ENCODE results near the gene ZBTB7A. TPM values are rescaled to one million over a fixed set of nuclear protein-coding genes. Genes with fewer than 3 reads are reported as not detected.

The ZBTB7A gene
- total RNA-seq, 1 experiment from 2014 or later = 49.5 TPM

- Histone ChIP-seq H3K4me1 (ENCODE audit: control insufficient read depth in 1 of 2, insufficient read depth in 2 of 2, low read length in 2 of 2) (peaks cover 7 to 14% of the 10 kb centered on the region in 2 experiments; a peak in 3 of 4 replicates), H2AFZ (ENCODE audit: low read depth, low read length, poor library complexity, severe bottlenecking) (no peak overlapping the region), H3K9ac (ENCODE audit: low read length) (no peak overlapping the region), H4K20me1 (ENCODE audit: insufficient read depth) (0 out of 2 replicates have a peak, but pooled peaks cover 4% of the 10 kb centered on the region), H3K79me2 (ENCODE audit: insufficient read depth, low read length) (peaks cover 62% of the 10 kb centered on the region), H3K4me2 (ENCODE audit: low read length) (no peak overlapping the region), H3K36me3 (ENCODE audit: control insufficient read depth in 1 of 2, insufficient read depth in 2 of 2, low read length in 2 of 2) (peaks cover 3% of the 10 kb centered on the region in 2 experiments; a peak in 3 of 4 replicates), H3K9me3 (ENCODE audit: control insufficient read depth in 1 of 2, insufficient read depth in 1 of 2, low read depth in 1 of 2, low read length in 2 of 2) (no peaks in the 10 kb centered on the region), H3K27me3 (ENCODE audit: insufficient read depth, low read length) (no peaks in the 10 kb centered on the region), H3K9me2 (ENCODE audit: insufficient read depth) (no peaks in the 10 kb centered on the region), H3K4me3 (replicated peaks in 1 of 2; ENCODE audit: low read depth in 1 of 2, low read length in 2 of 2) (no peak overlapping the region), H3K27ac (ENCODE audit: low read depth, low read length) (no peak overlapping the region)
- TF ChIP-seq ZBTB33 (IDR thresholded peaks at IDR 0.05; ENCODE audit: extremely low read depth, insufficient replicate concordance, low read length) (no peak), EGR1 (IDR thresholded peaks at IDR 0.05; ENCODE audit: low read depth) (no peak), YY1 (IDR thresholded peaks at IDR 0.05; ENCODE audit: extremely low read depth, insufficient replicate concordance, low read depth, low read length) (no peak), ZFX (IDR thresholded peaks at IDR 0.05) (no peak), ZNF274 (IDR thresholded peaks at IDR 0.05; ENCODE audit: low read depth, low read length) (no peak), CBX3 (IDR thresholded peaks at IDR 0.05; ENCODE audit: low read depth) (no peak), REST (IDR thresholded peaks at IDR 0.05; ENCODE audit: low read depth) (no peak), RAD21 (IDR thresholded peaks at IDR 0.05; ENCODE audit: low read depth) (no peak), POLR2AphosphoS5 (IDR thresholded peaks at IDR 0.05; ENCODE audit: low read depth, low read length) (no peak), CEBPB (IDR thresholded peaks at IDR 0.05; ENCODE audit: low read depth) (no peak), ELF1 (IDR thresholded peaks at IDR 0.05; ENCODE audit: borderline replicate concordance, low read depth) (no peak), EZH2phosphoT487 (IDR thresholded peaks at IDR 0.05; ENCODE audit: borderline replicate concordance) (no peak), POLR2A (IDR thresholded peaks at IDR 0.05; ENCODE audit: borderline replicate concordance, extremely low read depth, insufficient read depth, insufficient read length) (no peak), EZH2 (IDR thresholded peaks at IDR 0.05) (no peak), SRF (IDR thresholded peaks at IDR 0.05; ENCODE audit: low read depth) (no peak), SIN3A (IDR thresholded peaks at IDR 0.05; ENCODE audit: low read depth) (no peak)
- TF ChIP-seq, protein P1, sequence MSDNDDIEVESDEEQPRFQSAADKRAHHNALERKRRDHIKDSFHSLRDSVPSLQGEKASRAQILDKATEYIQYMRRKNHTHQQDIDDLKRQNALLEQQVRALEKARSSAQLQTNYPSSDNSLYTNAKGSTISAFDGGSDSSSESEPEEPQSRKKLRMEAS (IDR thresholded peaks at IDR 0.05) = no peak
- TF ChIP-seq, protein P2, sequence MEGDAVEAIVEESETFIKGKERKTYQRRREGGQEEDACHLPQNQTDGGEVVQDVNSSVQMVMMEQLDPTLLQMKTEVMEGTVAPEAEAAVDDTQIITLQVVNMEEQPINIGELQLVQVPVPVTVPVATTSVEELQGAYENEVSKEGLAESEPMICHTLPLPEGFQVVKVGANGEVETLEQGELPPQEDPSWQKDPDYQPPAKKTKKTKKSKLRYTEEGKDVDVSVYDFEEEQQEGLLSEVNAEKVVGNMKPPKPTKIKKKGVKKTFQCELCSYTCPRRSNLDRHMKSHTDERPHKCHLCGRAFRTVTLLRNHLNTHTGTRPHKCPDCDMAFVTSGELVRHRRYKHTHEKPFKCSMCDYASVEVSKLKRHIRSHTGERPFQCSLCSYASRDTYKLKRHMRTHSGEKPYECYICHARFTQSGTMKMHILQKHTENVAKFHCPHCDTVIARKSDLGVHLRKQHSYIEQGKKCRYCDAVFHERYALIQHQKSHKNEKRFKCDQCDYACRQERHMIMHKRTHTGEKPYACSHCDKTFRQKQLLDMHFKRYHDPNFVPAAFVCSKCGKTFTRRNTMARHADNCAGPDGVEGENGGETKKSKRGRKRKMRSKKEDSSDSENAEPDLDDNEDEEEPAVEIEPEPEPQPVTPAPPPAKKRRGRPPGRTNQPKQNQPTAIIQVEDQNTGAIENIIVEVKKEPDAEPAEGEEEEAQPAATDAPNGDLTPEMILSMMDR (IDR thresholded peaks at IDR 0.05 in 2 of 3, conservative IDR thresholded peaks at IDR 0.05 in 1 of 3; ENCODE audit: borderline replicate concordance in 1 of 3, insufficient read depth in 1 of 3, low read depth in 2 of 3, low read length in 2 of 3) = no peak
- TF ChIP-seq, protein P3, sequence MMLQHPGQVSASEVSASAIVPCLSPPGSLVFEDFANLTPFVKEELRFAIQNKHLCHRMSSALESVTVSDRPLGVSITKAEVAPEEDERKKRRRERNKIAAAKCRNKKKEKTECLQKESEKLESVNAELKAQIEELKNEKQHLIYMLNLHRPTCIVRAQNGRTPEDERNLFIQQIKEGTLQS (IDR thresholded peaks at IDR 0.05) = no peak
- DNase-seq (ENCODE audit: low read depth, low spot score) (no peak), ATAC-seq (no peak)
- no TSS peak for BruUV-seq (replicated peaks)
- RAD21 ChIA-PET (ENCODE audit: low non-redundant PET in 1 of 2, low total read pairs in 2 of 2, uncharacterized antibody in 2 of 2, unreplicated experiment in 2 of 2) = no interaction called here
- POLR2A ChIA-PET = no interaction called here
- intact Hi-C loops (cut with micrococcal nuclease) = no loop called here
- CTCF ChIA-PET = no interaction called here
These were observed 56.5 kb downstream of the ZBTB7A start for GRCh38 chr19:4009990-4010807.
